HepG2 (cell line): ENCODE data around the gene ENO1. TPM values are rescaled to one million over a fixed set of nuclear protein-coding genes. Genes with fewer than 3 reads are reported as not detected.
A peak's percentile ranks its signal among the peaks of the same experiment; 100 is the strongest.

Source experiments
- ATF1 ChIP-seq: IDR thresholded peaks from 2 replicates; pipeline ENCODE4 v1.6.1; 2016; ENCODE audit warnings: mild to moderate bottlenecking, control low read depth
- CEBPZ ChIP-seq: IDR thresholded peaks from 2 replicates; pipeline ENCODE4 v1.6.1; 2012; ENCODE audit warnings: low read length, improper control_type of control experiment
- CREM ChIP-seq, 2 experiments: sonication (generic) in 1 of 2; formaldehyde crosslinking in 1 of 2; IDR thresholded peaks; 2 replicates each; pipeline versions ENCODE4 v1.4.0 to v1.6.1; 2016 to 2020; ENCODE audit warnings: antibody characterized with exemption in 1 of 2, mild to moderate bottlenecking in 1 of 2, missing genetic modification reagents in 1 of 2
- FOXP1 ChIP-seq, 2 experiments: fragments of 450-650 bp in 1 of 2; IDR thresholded peaks; 2 replicates each; pipeline ENCODE4 v1.6.1; 2017 to 2018; ENCODE audit warnings: antibody characterized with exemption in 1 of 2
- GTF3A ChIP-seq: sonication (generic); formaldehyde crosslinking; conservative IDR thresholded peaks from 2 replicates; pipeline ENCODE4 v1.4.0; 2020; ENCODE audit warnings: mild to moderate bottlenecking, missing genetic modification reagents
- KDM4B ChIP-seq: sonication (generic); formaldehyde crosslinking; IDR thresholded peaks from 2 replicates; pipeline ENCODE4 v1.4.0; 2020; ENCODE audit warnings: missing genetic modification reagents
- NFIC ChIP-seq: IDR thresholded peaks from 2 replicates; pipeline ENCODE4 v1.6.1; 2012; ENCODE audit warnings: mild to moderate bottlenecking, low read length, inconsistent platforms
- PPARG ChIP-seq: conservative IDR thresholded peaks from 2 replicates; pipeline ENCODE4 v1.6.1; 2016; ENCODE audit warnings: missing biosample characterization, missing genetic modification reagents
- RCOR2 ChIP-seq: IDR thresholded peaks from 2 replicates; pipeline ENCODE4 v1.6.1; 2016; ENCODE audit warnings: missing biosample characterization, missing genetic modification reagents
- RFX5 ChIP-seq: IDR thresholded peaks from 2 replicates; pipeline ENCODE4 v1.6.1; 2011; ENCODE audit warnings: low read depth, low read length, improper control_type of control experiment
- SATB2 ChIP-seq: sonication (generic); formaldehyde crosslinking; IDR thresholded peaks from 2 replicates; pipeline ENCODE4 v1.5.0; 2020; ENCODE audit warnings: missing genetic modification reagents
- SOX6 ChIP-seq, 2 experiments: fragments of 450-650 bp in 1 of 2; sonication (generic) in 1 of 2; formaldehyde crosslinking in 1 of 2; IDR thresholded peaks; 2 replicates each; pipeline versions ENCODE4 v1.4.0 to v1.6.1; 2017 to 2020; ENCODE audit warnings: antibody characterized with exemption in 1 of 2, mild to moderate bottlenecking in 1 of 2, missing genetic modification reagents in 1 of 2
- SRSF1 ChIP-seq: fragments of 200-400 bp; formaldehyde crosslinking; optimal IDR thresholded peaks from 2 replicates; pipeline ENCODE3; 2017; ENCODE audit warnings: mild to moderate bottlenecking, low read depth, low read length, moderate library complexity
- TARDBP ChIP-seq: sonication (generic); formaldehyde crosslinking; IDR thresholded peaks from 2 replicates; pipeline ENCODE4 v1.8.0; 2022; ENCODE audit warnings: mild to moderate bottlenecking, missing genetic modification reagents
- TFAP4 ChIP-seq: sonication (generic); IDR thresholded peaks from 2 replicates; pipeline ENCODE4 v1.6.1; 2016; ENCODE audit warnings: low read depth, borderline replicate concordance
- ZNF329 ChIP-seq: sonication (generic); formaldehyde crosslinking; IDR thresholded peaks from 2 replicates; pipeline ENCODE4 v1.9.0; 2021; ENCODE audit warnings: low read depth, mild to moderate bottlenecking, missing genetic modification reagents
- ZNF646 ChIP-seq: sonication (generic); formaldehyde crosslinking; IDR thresholded peaks from 2 replicates; pipeline ENCODE4 v1.9.0; 2021; ENCODE audit warnings: mild to moderate bottlenecking, missing genetic modification reagents
- ZNF672 ChIP-seq: sonication (generic); formaldehyde crosslinking; IDR thresholded peaks from 2 replicates; pipeline ENCODE4 v1.8.1; 2022; ENCODE audit warnings: missing genetic modification reagents
- ZNF878 ChIP-seq: sonication (generic); formaldehyde crosslinking; IDR thresholded peaks from 2 replicates; pipeline ENCODE4 v1.8.1; 2023; ENCODE audit warnings: mild to moderate bottlenecking, missing genetic modification reagents, moderate library complexity
- polyA plus RNA-seq, 8 experiments: library from polyadenylated mRNA; depleted of rRNA in 3 of 8; stranded (reverse) in 7 of 8; unstranded in 1 of 8; fragments of >200 nt; fragmentation: Illumina TruSeq in 4 of 8; extraction: Trizol in 4 of 8; gene quantifications; 2 replicates each; pipeline versions ENCODE4 v1.2.1 to v1.2.3, GENCODE V29; 2011 to 2016; ENCODE audit warnings: low read depth in 4 of 8, missing spikeins in 1 of 8, mixed read lengths in 1 of 8; ENCODE audit not compliant: insufficient read depth in 1 of 8
- total RNA-seq, 5 experiments: library from RNA; depleted of rRNA; stranded (reverse); fragments of >200 nt; fragmentation: Illumina TruSeq; extraction: Trizol; gene quantifications; 2 replicates each; pipeline ENCODE4 v1.2.3, GENCODE V29; 2016; ENCODE audit warnings: low read depth in 1 of 5

Gene ENO1
- total and polyA plus RNA-seq, 2 of the 13 experiments (the other 11 are each of a cell fraction or from before 2014, with no cell fraction given): 1,559 to 3,103 TPM

DNA sequence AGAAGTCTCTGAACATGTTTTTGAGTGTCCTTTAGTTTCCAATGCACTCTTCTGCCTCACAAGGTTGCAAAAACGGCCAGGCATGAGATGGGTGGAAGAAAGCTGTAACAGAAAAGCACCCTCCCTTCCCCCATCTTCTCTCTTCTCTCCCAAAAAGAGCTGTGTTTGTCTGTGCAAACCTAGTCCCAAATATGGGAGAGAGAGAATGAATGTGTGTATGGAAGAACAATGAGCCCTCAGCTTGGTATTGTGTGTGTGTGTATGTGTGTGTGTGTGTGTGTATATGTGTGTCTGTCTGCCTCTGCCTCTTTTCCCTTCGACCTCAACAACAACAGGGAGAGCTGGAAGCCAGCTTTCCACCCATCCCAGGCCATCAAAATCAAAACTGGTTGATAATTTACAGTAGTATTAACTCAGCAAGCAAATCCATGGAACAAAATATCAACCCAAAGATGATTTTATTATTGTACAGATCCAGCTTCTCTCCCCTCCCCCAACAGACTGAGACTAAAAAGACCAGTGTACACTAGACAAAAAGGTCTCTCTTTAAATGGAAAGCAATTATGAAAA, 62.8 kb downstream of the ENO1 start (continued):
- TF ChIP-seq ATF1 (CRISPR knock-in tag) (0 out of 2 replicates have a peak, but pooled peaks have one; percentile 19), PPARG (CRISPR knock-in tag) (no peak), CEBPZ (no peak), CREM (IDR thresholded peaks at IDR 0.05) (0 out of 2 replicates have a peak, but pooled peaks have one; percentile 28), CREM (CRISPR knock-in tag; IDR thresholded peaks at IDR 0.05) (no peak), ZNF646 (CRISPR knock-in tag) (peak; percentile 95), ZNF878 (CRISPR knock-in tag) (no peak), SRSF1 (no peak), KDM4B (CRISPR knock-in tag) (no peak), RFX5 (no peak), TFAP4 (no peak), SOX6 (IDR thresholded peaks at IDR 0.05) (no peak), SOX6 (CRISPR knock-in tag; IDR thresholded peaks at IDR 0.05) (peak; percentile 43; the same call in 1 of the 2 replicates), ZNF329 (CRISPR knock-in tag) (no peak), RCOR2 (CRISPR knock-in tag) (no peak), GTF3A (no peak), ZNF672 (CRISPR knock-in tag) (no peak), FOXP1 (IDR thresholded peaks at IDR 0.05) (0 out of 2 replicates have a peak, but pooled peaks have one; percentile 50), FOXP1 (CRISPR knock-in tag; IDR thresholded peaks at IDR 0.05) (peak; percentile 39; the same call in 1 of the 2 replicates), TARDBP (CRISPR knock-in tag) (no peak), SATB2 (CRISPR knock-in tag) (no peak), NFIC (0 out of 2 replicates have a peak, but pooled peaks have one; percentile 3)
